Thyroid gland (tissue), 4 donors: ENCODE measurements around the gene FLNA. TPM values are rescaled to one million over a fixed set of nuclear protein-coding genes. Genes with fewer than 3 reads are reported as not detected.

ENCODE experiments used
- DNase-seq, 2 donors: peaks; one replicate each; pipeline ENCODE4 v3.0.0-alpha.2; 2019
- H3K27ac ChIP-seq, 3 donors: fragments of 200-600 bp; sonication (generic); 1 replicate in 2 of 3; 2 replicates in 1 of 3; pipeline ENCODE4 v1.5.1; 2016 to 2019; ENCODE audit warnings: mild to moderate bottlenecking in 1 of 3, moderate library complexity in 1 of 3
- H3K27me3 ChIP-seq: fragments of 200-600 bp; sonication (generic); one replicate; pipeline ENCODE4 v1.5.1; 2019
- H3K36me3 ChIP-seq, 2 donors: fragments of 200-600 bp; sonication (generic); one replicate each; pipeline ENCODE4 v1.5.1; 2016 to 2019
- H3K4me1 ChIP-seq, 2 donors: fragments of 200-600 bp; sonication (generic); one replicate each; pipeline ENCODE4 v1.5.1; 2017 to 2019
- H3K4me3 ChIP-seq, 3 donors: fragments of 200-600 bp; sonication (generic); replicated peaks in 1 of 3; 1 replicate in 2 of 3; 2 replicates in 1 of 3; pipeline ENCODE4 v1.5.1; 2016; ENCODE audit warnings: mild to moderate bottlenecking in 1 of 3
- H3K9me3 ChIP-seq: fragments of 200-600 bp; sonication (generic); one replicate; pipeline ENCODE4 v1.5.1; 2017
- POLR2A ChIP-seq, 2 donors: fragments of 450-650 bp; IDR thresholded peaks; one replicate each; pipeline ENCODE4 v1.6.1; 2017; ENCODE audit warnings: antibody characterized with exemption in 2 of 2, mild to moderate bottlenecking in 2 of 2, moderate library complexity in 1 of 2
- WGBS, 2 donors: methylation state at CpG; one replicate each; pipeline ENCODE4 v1.1.5; 2017; 5-methylcytosine and 5-hydroxymethylcytosine counted together
- intact Hi-C: fragments of 100-400 bp; cut with DNase I; formaldehyde crosslinking; loops from one replicate; pipeline ENCODE4 v1.15.1; 2023
- total RNA-seq, 4 donors: library from RNA; depleted of rRNA; stranded (reverse); fragments of >200 nt; gene quantifications; one replicate each; pipeline ENCODE4 v1.2.3, GENCODE V29; 2016
- TF ChIP-seq, protein P1 (sequence below), 6 experiments: fragments of 200-600 bp in 3 of 6; fragments of 450-650 bp in 3 of 6; sonication (generic) in 3 of 6; IDR thresholded peaks; one replicate each; pipeline ENCODE4 v1.5.1; 2016 to 2019; ENCODE audit warnings: antibody characterized with exemption in 6 of 6, mild to moderate bottlenecking in 2 of 6, inconsistent platforms in 1 of 6, moderate library complexity in 1 of 6

Gene FLNA
- total RNA-seq, 4 donors from 2014 or later, result 143 to 553 (median 291) TPM

DNA sequence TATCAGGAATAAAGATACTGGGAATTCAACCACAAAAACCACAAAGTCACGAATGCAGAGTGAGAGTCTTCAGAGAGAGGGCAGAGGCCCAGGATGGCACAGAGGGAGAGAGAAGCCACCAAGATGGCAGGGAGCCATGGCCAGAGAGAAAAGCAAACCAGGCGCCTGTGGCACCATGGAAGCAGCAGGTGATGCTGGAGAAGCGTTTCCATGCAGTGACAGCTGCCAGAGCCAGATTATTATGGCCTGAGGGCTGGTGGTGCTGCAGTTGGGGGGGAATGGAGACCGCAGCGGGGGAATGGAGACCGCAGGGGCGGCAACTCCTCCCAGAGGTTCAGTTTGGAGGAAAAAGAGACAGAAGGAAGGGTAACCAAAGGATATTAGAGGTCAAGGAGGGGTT is 42.7 kb upstream of the FLNA start:
- Histone ChIP-seq H3K4me3 (no peak overlapping the region), H3K27me3 (no peaks in the 10 kb centered on the region), H3K27ac (no peak overlapping the region), H3K4me1 (peaks cover 0 to 22% of the 10 kb centered on the region in 2 donors), H3K9me3 (no peaks in the 10 kb centered on the region), H3K36me3 (no peaks in the 10 kb centered on the region)
- no peak for TF ChIP-seq POLR2A (IDR thresholded peaks at IDR 0.05)
- TF ChIP-seq, protein P1, sequence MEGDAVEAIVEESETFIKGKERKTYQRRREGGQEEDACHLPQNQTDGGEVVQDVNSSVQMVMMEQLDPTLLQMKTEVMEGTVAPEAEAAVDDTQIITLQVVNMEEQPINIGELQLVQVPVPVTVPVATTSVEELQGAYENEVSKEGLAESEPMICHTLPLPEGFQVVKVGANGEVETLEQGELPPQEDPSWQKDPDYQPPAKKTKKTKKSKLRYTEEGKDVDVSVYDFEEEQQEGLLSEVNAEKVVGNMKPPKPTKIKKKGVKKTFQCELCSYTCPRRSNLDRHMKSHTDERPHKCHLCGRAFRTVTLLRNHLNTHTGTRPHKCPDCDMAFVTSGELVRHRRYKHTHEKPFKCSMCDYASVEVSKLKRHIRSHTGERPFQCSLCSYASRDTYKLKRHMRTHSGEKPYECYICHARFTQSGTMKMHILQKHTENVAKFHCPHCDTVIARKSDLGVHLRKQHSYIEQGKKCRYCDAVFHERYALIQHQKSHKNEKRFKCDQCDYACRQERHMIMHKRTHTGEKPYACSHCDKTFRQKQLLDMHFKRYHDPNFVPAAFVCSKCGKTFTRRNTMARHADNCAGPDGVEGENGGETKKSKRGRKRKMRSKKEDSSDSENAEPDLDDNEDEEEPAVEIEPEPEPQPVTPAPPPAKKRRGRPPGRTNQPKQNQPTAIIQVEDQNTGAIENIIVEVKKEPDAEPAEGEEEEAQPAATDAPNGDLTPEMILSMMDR (IDR thresholded peaks at IDR 0.05), result no peak
- 94 to 95% methylated on average over 7 of the region's 7 CpGs for WGBS, 2 donors
- no peak for DNase-seq
- intact Hi-C loops, result no loop called here

DNA sequence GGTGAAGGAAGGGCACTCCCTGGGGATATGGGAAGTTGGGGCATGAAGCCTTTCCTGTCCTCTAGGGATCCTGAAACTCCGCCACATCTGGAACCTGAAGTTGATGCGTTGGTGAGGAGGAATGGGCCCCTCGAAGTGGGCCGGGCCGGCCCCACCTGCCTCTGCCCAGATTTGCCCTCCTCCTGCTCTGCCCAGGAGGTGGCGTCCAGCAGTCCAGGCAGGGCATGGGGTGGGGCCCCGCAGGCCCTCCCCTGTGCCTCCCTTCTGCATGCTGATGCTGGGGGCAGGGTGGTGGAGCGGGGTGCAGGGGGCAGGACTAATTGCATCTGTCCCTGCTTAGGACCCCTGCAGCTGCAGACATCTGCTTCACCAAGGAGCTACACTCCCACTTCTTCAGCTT is 38.7 kb upstream of the FLNA start:
- Histone ChIP-seq H3K27ac (no peak overlapping the region), H3K27me3 (no peaks in the 10 kb centered on the region), H3K4me3 (no peak overlapping the region), H3K4me1 (peaks cover 0 to 7% of the 10 kb centered on the region in 2 donors), H3K36me3 (no peaks in the 10 kb centered on the region), H3K9me3 (no peaks in the 10 kb centered on the region)
- no peak for DNase-seq
- WGBS, 2 donors, result 100% methylated on average over 2 of the region's 8 CpGs; no CpG with 5 or more reads in 1 of the 2 donors
- intact Hi-C loops, result no loop called here
- TF ChIP-seq, protein P1 (IDR thresholded peaks at IDR 0.05), result no peak
- no peak for TF ChIP-seq POLR2A (IDR thresholded peaks at IDR 0.05)

DNA sequence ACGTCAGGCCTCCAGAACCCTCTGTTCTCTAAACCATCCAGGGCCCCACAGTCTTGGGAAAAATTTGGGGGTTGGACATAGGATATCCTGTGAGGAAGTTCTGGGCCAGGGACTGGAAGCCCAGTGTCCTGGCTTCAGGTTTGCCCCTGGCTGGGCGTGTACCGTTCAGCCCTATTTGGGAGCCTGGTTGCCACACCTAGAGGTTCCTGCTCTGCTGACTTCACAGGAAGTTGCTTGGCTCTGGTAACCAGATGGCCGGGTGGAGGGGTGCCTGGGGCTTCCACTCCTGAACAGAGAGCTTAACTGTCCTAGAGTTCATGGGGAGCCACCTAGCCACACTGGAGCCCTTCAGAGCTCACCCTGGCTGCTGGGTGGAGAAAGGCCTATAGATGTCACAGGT is 38.0 kb upstream of the FLNA start:
- peak overlapping the region; percentile 89 to 95 (median 94) for H3K27ac ChIP-seq
- H3K9me3 ChIP-seq, result no peaks in the 10 kb centered on the region
- peaks cover 0 to 7% of the 10 kb centered on the region in 2 donors for H3K4me1 ChIP-seq
- no peaks in the 10 kb centered on the region for H3K36me3 ChIP-seq
- no peak for TF ChIP-seq POLR2A (IDR thresholded peaks at IDR 0.05)
- TF ChIP-seq, protein P1 (IDR thresholded peaks at IDR 0.05), result no peak
- intact Hi-C loops, result no loop called here
- H3K27me3 ChIP-seq, result no peaks in the 10 kb centered on the region
- peak overlapping the region in 1 of 3 donors; percentile 62 for H3K4me3 ChIP-seq
- peak in 1 of 2 donors; percentile 11 for DNase-seq
- 33 to 43% methylated on average over 2 to 4 of the region's 4 CpGs for WGBS, 2 donors

DNA sequence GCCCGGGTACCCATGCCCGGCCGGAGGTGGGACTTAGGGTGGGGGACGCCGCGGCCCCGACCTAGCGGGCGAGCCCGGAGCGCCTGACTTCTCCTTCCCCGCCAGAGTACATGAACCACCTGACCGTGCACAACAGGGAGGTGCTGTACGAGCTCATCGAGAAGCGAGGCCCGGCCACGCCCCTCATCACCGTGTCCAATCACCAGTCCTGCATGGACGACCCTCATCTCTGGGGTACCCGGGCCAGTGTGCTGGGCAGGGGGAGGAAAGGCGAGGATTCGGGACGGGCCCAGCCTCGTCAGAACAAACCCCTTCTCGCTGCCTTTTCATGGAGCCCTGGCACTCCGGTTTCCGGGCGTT is 37.5 kb upstream of the FLNA start:
- Histone ChIP-seq H3K27ac (peak overlapping the region; percentile 89 to 95 (median 94)), H3K27me3 (no peaks in the 10 kb centered on the region), H3K4me1 (peaks cover 0 to 7% of the 10 kb centered on the region in 2 donors), H3K36me3 (no peaks in the 10 kb centered on the region), H3K9me3 (no peaks in the 10 kb centered on the region), H3K4me3 (peak overlapping the region; percentile 39 to 62 (median 51))
- TF ChIP-seq POLR2A (IDR thresholded peaks at IDR 0.05), result peak in 1 of 2 donors; percentile 64
- TF ChIP-seq, protein P1 (IDR thresholded peaks at IDR 0.05), result no peak
- intact Hi-C loops, result no loop called here
- WGBS, 2 donors, result 13% methylated on average over 4 of the region's 29 CpGs; no CpG with 5 or more reads in 1 of the 2 donors
- peak; percentile 74 to 77 for DNase-seq

DNA sequence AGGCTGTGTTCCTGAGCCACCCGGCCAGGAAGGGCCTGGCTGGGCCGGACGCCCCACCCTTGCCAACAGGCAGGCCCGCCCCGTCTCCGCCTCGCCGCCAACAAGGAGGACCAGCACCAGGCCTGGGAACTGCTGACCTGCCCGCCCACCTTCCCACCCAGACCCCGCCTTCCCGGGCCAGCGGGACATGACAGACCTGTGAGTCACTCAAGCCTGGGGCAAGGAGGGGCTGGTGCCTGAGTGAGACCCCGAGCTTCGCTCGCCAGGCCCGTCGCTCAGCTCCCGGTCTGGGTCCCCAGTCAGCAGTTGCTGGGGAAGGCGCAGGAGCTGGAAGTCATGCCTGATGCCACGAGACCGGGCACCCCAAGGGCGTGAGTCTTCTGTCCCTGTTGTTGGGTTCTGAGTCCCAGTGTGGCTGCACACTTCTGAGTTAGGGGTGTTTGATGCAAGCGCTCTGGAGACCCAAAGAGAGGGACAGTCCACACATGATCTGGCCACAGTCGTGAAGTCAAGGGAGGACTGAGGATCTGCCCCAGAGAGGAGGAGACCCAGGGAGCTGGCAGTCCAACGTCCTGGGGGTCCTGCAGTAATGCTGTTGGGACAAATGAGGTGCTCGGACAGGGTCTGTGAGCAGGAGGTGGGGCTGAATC is 34.9 kb upstream of the FLNA start, which contains the start of gene DNASE1L1:
Gene DNASE1L1, minus strand, starts transcription at position 33 of the 650 bp plus-strand sequence. CDS start 3,686 bp downstream, outside the sequence.
- Histone ChIP-seq H3K27ac (peak within 1 kb of the TSS in 2 of 3 donors; percentile 30 to 40), H3K4me3 (no peak within 1 kb of the TSS), H3K36me3 (no peaks in the 10 kb centered on the region), H3K27me3 (no peaks in the 10 kb centered on the region), H3K4me1 (peaks cover 0 to 7% of the 10 kb centered on the region in 2 donors), H3K9me3 (no peaks in the 10 kb centered on the region)
- TF ChIP-seq, protein P1 (IDR thresholded peaks at IDR 0.05), result no peak
- peak; percentile 73 to 81 for DNase-seq
- intact Hi-C loops, result no loop called here
- 70 to 86% methylated on average over 4 of the region's 26 CpGs for WGBS, 2 donors
